ENCODE results near the gene MSL1.

DNA sequence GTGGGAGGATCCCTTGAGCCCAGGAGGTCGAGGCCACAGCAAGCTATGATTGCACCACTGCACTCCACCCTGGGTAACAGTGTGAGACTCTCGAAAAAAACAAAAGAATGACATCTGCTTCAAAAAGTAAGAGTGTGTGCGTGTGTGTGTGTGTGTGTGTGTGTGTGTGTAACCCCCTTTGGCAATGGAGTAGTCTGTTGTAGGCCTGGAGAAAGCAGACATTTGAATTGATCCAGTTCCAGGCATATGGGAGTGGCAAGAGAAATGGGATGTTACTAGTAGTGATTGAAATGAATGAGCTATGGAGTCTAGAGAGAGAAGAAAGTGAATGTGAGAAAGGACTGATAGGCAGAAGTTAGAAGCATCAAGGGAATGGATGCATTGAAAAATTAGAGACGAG lies 28.5 kb downstream of the MSL1 start:
- TF ChIP-seq, protein P1, sequence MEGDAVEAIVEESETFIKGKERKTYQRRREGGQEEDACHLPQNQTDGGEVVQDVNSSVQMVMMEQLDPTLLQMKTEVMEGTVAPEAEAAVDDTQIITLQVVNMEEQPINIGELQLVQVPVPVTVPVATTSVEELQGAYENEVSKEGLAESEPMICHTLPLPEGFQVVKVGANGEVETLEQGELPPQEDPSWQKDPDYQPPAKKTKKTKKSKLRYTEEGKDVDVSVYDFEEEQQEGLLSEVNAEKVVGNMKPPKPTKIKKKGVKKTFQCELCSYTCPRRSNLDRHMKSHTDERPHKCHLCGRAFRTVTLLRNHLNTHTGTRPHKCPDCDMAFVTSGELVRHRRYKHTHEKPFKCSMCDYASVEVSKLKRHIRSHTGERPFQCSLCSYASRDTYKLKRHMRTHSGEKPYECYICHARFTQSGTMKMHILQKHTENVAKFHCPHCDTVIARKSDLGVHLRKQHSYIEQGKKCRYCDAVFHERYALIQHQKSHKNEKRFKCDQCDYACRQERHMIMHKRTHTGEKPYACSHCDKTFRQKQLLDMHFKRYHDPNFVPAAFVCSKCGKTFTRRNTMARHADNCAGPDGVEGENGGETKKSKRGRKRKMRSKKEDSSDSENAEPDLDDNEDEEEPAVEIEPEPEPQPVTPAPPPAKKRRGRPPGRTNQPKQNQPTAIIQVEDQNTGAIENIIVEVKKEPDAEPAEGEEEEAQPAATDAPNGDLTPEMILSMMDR (IDR thresholded peaks at IDR 0.05), result no peak
- no peak for TF ChIP-seq POLR2AphosphoS5 (IDR thresholded peaks at IDR 0.05)
